Thyroid gland (tissue), 4 donors: ENCODE data around the gene CEP350. TPM values are rescaled to one million over a fixed set of nuclear protein-coding genes. Genes with fewer than 3 reads are reported as not detected.

Source experiments
- DNase-seq, 2 donors: peaks; one replicate each; pipeline ENCODE4 v3.0.0-alpha.2; 2019
- H3K27ac ChIP-seq, 3 donors: fragments of 200-600 bp; sonication (generic); 1 replicate in 2 of 3; 2 replicates in 1 of 3; pipeline ENCODE4 v1.5.1; 2016 to 2019; ENCODE audit warnings: mild to moderate bottlenecking in 1 of 3, moderate library complexity in 1 of 3
- H3K27me3 ChIP-seq: fragments of 200-600 bp; sonication (generic); one replicate; pipeline ENCODE4 v1.5.1; 2019
- H3K36me3 ChIP-seq, 2 donors: fragments of 200-600 bp; sonication (generic); one replicate each; pipeline ENCODE4 v1.5.1; 2016 to 2019
- H3K4me1 ChIP-seq, 2 donors: fragments of 200-600 bp; sonication (generic); one replicate each; pipeline ENCODE4 v1.5.1; 2017 to 2019
- H3K4me3 ChIP-seq, 3 donors: fragments of 200-600 bp; sonication (generic); replicated peaks in 1 of 3; 1 replicate in 2 of 3; 2 replicates in 1 of 3; pipeline ENCODE4 v1.5.1; 2016; ENCODE audit warnings: mild to moderate bottlenecking in 1 of 3
- H3K9me3 ChIP-seq: fragments of 200-600 bp; sonication (generic); one replicate; pipeline ENCODE4 v1.5.1; 2017
- POLR2A ChIP-seq, 2 donors: fragments of 450-650 bp; IDR thresholded peaks; one replicate each; pipeline ENCODE4 v1.6.1; 2017; ENCODE audit warnings: antibody characterized with exemption in 2 of 2, mild to moderate bottlenecking in 2 of 2, moderate library complexity in 1 of 2
- WGBS, 2 donors: methylation state at CpG; one replicate each; pipeline ENCODE4 v1.1.5; 2017; 5-methylcytosine and 5-hydroxymethylcytosine counted together
- intact Hi-C: fragments of 100-400 bp; cut with DNase I; formaldehyde crosslinking; loops from one replicate; pipeline ENCODE4 v1.15.1; 2023
- total RNA-seq, 4 donors: library from RNA; depleted of rRNA; stranded (reverse); fragments of >200 nt; gene quantifications; one replicate each; pipeline ENCODE4 v1.2.3, GENCODE V29; 2016
- TF ChIP-seq, protein P1 (sequence below), 6 experiments: fragments of 200-600 bp in 3 of 6; fragments of 450-650 bp in 3 of 6; sonication (generic) in 3 of 6; IDR thresholded peaks; one replicate each; pipeline ENCODE4 v1.5.1; 2016 to 2019; ENCODE audit warnings: antibody characterized with exemption in 6 of 6, mild to moderate bottlenecking in 2 of 6, inconsistent platforms in 1 of 6, moderate library complexity in 1 of 6

CEP350 gene, protein sequence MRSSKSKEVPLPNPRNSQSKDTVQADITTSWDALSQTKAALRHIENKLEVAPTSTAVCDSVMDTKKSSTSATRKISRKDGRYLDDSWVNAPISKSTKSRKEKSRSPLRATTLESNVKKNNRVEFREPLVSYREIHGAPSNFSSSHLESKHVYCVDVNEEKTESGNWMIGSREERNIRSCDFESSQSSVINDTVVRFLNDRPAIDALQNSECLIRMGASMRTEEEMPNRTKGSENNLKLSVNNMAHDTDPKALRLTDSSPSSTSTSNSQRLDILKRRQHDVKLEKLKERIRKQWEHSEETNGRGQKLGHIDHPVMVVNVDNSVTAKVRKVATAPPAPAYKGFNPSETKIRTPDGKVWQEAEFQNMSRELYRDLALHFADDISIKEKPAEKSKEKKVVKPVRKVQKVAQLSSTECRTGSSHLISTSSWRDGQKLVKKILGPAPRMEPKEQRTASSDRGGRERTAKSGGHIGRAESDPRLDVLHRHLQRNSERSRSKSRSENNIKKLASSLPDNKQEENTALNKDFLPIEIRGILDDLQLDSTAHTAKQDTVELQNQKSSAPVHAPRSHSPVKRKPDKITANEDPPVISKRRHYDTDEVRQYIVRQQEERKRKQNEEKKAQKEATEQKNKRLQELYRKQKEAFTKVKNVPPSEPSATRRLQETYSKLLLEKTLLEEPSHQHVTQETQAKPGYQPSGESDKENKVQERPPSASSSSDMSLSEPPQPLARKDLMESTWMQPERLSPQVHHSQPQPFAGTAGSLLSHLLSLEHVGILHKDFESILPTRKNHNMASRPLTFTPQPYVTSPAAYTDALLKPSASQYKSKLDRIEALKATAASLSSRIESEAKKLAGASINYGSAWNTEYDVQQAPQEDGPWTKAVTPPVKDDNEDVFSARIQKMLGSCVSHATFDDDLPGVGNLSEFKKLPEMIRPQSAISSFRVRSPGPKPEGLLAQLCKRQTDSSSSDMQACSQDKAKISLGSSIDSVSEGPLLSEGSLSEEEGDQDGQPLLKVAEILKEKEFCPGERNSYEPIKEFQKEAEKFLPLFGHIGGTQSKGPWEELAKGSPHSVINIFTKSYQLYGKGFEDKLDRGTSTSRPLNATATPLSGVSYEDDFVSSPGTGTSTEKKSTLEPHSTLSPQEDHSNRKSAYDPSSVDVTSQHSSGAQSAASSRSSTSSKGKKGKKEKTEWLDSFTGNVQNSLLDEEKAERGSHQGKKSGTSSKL (N-terminal part only)
- total RNA-seq: 10 to 100 TPM; 58.3 to 78.1 (median 65.2) TPM

DNA sequence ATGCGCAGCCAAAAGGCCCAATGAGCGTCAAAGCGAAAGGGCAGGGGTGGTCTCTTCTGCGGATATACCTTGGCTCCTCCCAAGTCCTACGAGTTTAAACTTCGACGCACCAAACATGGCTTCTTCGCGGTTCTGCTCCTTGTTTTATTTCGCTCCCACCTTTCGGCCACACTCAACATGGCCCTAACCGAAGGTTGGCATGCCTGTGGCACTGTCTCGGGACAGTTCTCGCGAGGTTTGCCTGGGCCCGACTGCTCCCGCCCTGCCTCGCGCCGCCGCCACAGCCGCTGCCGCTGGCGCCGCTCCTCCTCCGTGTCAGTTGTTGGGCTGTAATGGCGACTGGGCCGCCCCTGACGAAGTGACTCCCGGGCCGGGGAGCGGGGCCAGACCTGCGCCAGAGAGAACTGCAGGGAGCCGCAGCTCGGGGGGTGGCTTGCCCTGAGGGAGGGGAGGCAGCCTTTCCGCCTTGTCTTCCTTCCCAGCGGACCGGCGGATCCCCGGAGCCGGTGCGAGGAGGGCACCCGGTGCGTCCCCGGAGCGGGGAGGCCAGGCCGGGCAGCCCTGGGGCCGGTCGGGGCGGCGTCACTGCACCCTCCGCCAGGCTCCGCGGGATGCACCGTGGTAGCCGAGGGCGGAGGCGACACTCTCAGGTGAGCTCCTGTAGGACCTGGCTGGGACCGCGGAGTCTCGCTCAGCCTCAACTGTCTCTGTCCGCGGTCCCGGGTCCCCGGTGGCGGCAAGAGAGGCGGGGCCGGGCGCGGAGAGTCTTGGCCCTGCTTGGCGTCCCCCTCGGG, at the start of gene CEP350:
Gene CEP350, plus strand, starts transcription at position 318 of the 794 bp plus-strand sequence. CDS start 31,372 bp downstream, outside the sequence.
- Histone ChIP-seq H3K27ac (peak within 1 kb of the TSS; percentile 84 to 97 (median 94)), H3K9me3 (no peaks in the 10 kb centered on the region), H3K27me3 (no peaks in the 10 kb centered on the region), H3K4me3 (peak within 1 kb of the TSS; percentile 87 to 97 (median 88)), H3K36me3 (no peaks in the 10 kb centered on the region), H3K4me1 (peaks cover 7 to 32% of the 10 kb centered on the region in 2 donors)
- intact Hi-C loops: loop anchor here (5.0 kb wide), 1 partner anchor 72 kb away; the partner anchor contains the start of gene TOR1AIP1
- DNase-seq: peak; percentile 98 to 99
- TF ChIP-seq POLR2A (IDR thresholded peaks at IDR 0.05): peak; percentile 35 to 96
- TF ChIP-seq, protein P1, sequence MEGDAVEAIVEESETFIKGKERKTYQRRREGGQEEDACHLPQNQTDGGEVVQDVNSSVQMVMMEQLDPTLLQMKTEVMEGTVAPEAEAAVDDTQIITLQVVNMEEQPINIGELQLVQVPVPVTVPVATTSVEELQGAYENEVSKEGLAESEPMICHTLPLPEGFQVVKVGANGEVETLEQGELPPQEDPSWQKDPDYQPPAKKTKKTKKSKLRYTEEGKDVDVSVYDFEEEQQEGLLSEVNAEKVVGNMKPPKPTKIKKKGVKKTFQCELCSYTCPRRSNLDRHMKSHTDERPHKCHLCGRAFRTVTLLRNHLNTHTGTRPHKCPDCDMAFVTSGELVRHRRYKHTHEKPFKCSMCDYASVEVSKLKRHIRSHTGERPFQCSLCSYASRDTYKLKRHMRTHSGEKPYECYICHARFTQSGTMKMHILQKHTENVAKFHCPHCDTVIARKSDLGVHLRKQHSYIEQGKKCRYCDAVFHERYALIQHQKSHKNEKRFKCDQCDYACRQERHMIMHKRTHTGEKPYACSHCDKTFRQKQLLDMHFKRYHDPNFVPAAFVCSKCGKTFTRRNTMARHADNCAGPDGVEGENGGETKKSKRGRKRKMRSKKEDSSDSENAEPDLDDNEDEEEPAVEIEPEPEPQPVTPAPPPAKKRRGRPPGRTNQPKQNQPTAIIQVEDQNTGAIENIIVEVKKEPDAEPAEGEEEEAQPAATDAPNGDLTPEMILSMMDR (IDR thresholded peaks at IDR 0.05): no peak
- 0 to 1% methylated on average over 28 to 30 of the region's 72 CpGs for WGBS, 2 donors

DNA sequence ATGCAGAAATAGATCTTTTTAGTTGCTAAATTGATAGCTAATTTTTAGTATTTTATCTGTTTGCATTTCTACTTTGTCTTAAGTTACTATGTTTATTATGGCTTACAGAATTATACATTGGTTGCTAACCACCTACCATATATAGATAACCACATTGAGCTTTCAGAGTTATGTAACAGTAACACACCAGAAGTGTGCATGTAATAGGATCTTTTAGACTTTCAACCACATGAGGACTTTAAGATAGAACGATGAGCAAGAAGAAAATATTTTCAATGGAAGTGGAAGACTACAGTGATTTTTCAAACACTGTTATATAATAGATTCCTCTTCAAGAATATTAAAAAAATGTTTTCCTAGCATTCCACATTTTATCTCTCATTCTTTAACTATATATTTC, 43.7 kb upstream of the CEP350 start:
- DNase-seq: no peak

DNA sequence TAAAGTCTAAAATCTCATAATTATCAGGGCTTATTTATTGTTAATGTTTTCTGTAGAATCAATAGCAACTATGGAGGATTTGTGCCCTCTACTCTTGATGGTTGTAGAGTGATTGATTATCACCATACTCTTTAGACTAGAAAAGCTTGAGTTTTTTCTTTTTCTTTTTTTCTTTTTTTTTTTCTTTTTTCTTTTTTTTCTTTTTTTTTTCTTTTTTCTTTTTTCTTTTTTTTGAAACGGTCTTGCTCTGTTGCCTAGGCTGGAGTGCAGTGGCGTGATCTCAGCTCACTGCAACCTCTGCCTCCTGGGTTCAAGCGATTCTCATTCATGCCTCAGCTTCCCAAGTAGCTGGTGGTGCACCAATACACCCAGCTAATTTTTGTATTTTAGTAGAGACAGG, 42.8 kb upstream of the CEP350 start:
- H3K9me3 ChIP-seq: no peaks in the 10 kb centered on the region
- H3K36me3 ChIP-seq: peaks cover 35 to 57% of the 10 kb centered on the region in 2 donors
- TF ChIP-seq, protein P1 (IDR thresholded peaks at IDR 0.05): no peak
- no peaks in the 10 kb centered on the region for H3K4me1 ChIP-seq
- intact Hi-C loops: no loop called here
- DNase-seq: no peak
- H3K4me3 ChIP-seq: no peak overlapping the region
- H3K27me3 ChIP-seq: no peaks in the 10 kb centered on the region
- 95 to 96% methylated on average over 3 of the region's 3 CpGs for WGBS, 2 donors
- no peak overlapping the region for H3K27ac ChIP-seq

More for the DNA sequence above, 43.7 kb upstream of the CEP350 start:
- Histone ChIP-seq H3K36me3 (peaks cover 32 to 52% of the 10 kb centered on the region in 2 donors), H3K27me3 (no peaks in the 10 kb centered on the region), H3K9me3 (no peaks in the 10 kb centered on the region), H3K27ac (no peak overlapping the region), H3K4me3 (no peak overlapping the region), H3K4me1 (no peaks in the 10 kb centered on the region)
- no peak for TF ChIP-seq POLR2A (IDR thresholded peaks at IDR 0.05)
- TF ChIP-seq, protein P1 (IDR thresholded peaks at IDR 0.05): no peak
- intact Hi-C loops: no loop called here
- WGBS, 2 donors: 86 to 87% methylated on average over 1 of the region's 1 CpG

DNA sequence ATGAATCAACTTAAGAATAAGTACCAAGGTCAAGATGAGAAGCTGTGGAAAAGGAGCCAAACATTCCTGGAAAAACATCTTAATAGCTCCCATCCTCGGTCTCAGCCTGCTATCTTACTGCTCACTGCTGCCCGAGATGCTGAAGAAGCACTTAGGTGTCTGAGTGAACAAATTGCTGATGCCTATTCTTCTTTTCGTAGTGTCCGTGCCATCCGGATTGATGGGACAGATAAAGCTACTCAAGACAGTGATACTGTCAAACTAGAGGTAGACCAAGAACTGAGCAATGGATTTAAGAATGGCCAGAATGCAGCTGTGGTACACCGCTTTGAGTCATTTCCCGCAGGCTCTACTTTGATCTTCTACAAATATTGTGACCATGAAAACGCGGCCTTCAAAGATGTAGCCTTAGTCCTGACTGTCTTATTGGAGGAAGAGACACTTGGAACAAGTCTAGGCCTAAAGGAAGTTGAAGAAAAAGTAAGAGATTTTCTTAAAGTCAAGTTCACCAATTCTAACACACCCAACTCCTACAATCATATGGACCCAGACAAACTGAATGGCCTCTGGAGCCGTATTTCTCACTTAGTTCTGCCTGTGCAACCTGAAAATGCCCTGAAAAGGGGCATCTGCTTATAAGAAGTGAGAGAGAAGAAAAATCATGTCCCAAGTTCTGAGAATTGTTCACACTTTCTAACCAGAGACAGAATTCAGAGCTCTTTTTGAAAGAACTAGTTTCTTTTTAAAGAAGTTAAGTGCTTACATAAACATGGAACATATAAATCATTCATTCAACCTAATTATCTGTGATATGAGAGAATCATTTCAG, 36.8 kb upstream of the CEP350 start:
- H3K4me1 ChIP-seq: peaks cover 0 to 4% of the 10 kb centered on the region in 2 donors
- H3K36me3 ChIP-seq: peaks cover 32 to 53% of the 10 kb centered on the region in 2 donors
- H3K4me3 ChIP-seq: no peak overlapping the region
- no peak for DNase-seq
- TF ChIP-seq POLR2A (IDR thresholded peaks at IDR 0.05): no peak
- TF ChIP-seq, protein P1 (IDR thresholded peaks at IDR 0.05): no peak
- intact Hi-C loops: no loop called here
- 85% methylated on average over 10 of the region's 10 CpGs for WGBS, 2 donors
- H3K9me3 ChIP-seq: no peaks in the 10 kb centered on the region
- H3K27me3 ChIP-seq: no peaks in the 10 kb centered on the region
- H3K27ac ChIP-seq: no peak overlapping the region
